ENCODE data around the gene LRRC45. TPM values are rescaled to one million over a fixed set of nuclear protein-coding genes. Genes with fewer than 3 reads are reported as not detected.

The LRRC45 gene
- total RNA-seq = 15.2 and 15.8 TPM in 2 replicates

DNA sequence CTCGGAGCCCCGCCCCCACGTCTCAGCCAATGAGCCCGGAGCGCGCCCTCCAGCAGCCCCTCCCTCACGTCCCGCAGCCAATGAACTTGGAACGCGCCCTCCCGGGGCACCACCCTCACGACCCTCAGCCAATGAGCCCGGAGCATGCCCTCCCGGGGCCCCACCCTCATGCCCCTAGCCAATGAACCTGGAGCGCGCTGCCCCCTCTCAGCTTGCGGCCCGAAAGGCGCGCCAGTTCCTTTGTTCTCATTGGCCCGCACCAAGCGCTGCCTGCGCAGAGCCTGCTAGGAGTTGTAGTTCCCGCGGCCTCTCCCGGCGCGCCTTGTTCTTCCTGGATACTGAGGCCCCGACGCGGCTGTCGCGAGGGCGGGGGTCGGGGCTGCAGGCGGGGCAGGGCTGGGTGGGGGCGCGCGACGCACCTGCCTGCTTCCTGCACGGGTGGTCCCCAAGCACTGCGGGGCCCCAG, at the start of gene LRRC45:
Gene LRRC45, plus strand, starts transcription at position 325 of the 466 bp plus-strand sequence. CDS start 339 bp downstream, outside the sequence.
- DNase-seq (ENCODE audit: low read depth) = peak; percentile 95

DNA sequence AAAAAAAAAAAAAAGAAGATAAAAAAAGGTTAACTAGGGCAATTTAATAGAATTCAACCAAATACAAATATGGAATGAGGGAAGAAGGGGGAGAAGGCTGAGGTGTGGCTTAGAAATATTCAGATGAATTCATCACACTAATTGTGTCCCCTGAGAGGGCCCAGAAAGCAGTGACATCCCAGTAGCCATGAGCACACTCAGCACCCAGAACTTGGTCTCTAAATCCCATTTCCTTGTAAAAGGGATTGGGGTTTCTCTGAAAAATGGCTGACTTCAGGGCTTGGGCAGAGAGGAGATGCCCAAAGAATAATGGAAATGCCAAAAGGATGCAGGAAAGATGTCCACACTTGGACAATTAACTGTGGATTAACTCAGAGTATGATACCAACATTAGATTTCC, 49.7 kb upstream of the LRRC45 start:
- DNase-seq (ENCODE audit: low read depth) = no peak

DNA sequence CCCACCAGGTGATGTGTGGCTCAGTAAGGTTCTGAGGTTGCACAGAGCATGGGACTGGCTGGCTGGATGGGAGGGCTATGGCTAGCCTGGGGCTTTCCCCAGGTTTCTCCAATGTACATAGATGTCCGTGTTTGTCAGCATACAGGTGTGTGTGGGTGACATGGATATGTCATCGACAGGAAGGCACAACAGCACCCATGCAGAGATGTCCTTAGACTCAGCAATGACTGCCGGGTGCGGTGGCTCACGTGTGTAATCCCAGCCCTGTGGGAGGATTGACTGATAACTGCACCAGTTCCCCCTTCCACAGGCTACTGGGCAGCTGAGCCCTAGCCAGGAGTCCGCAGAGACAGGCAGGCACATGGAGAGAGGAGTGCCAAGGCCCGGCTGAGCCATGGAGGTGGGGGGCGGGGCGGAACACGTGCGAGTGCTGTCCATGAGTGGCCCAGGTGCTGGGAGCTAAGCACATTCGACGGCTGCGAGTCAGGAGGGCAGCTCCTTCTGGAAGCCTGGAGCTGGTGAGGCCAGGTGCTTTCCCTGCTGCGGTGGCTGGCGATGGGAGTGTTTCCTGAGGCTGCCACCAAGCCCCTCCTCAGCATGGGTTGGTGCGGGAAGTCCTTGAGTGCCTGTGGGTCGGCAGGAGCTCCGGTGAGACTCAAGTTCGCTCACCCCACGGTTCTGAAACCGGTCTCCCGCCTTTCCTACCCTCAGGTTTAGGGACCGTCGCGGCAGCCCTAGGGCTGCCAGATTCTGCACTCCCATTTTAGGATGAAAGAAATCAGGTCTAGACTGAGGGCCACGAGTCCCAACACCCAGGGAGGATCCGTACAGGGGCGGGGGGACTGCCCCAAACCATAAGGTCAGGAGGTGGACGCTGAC, 46.5 kb upstream of the LRRC45 start:
- DNase-seq (ENCODE audit: low read depth) = no peak

DNA sequence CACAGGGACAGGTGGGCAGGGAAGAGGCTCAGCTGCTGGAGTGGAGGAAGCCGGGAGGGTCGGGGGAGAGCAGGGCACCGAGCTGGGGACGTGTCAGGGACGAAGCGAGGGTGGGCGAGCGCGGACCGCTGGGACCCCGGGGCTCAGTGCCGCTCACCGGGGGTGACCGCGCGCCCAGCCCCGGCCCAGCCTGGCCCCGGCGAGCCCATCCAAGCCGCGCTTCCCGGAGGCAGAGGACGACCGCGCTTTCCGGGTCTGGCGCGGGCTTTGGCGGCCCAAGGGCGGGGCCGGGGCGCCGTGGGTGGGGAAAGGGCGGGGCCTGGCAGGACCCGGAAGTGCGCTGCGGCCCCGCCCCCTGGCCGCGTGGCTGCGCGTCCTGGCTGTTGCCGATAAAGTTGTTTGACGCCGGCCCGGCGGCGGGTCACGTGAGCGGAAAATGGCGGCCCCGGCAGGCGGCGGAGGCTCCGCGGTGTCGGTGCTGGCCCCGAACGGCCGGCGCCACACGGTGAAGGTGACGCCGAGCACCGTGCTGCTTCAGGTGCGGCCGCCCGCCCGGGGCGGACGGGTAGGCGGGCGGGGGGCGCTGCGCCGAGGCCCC, 45.8 kb upstream of the LRRC45 start, which contains the start of gene ASPSCR1:
Gene ASPSCR1, plus strand, starts transcription at position 419 of the 598 bp plus-strand sequence. Its CDS starts 18 bp downstream, at position 437.
- peak; percentile 60 for DNase-seq (ENCODE audit: low read depth)

DNA sequence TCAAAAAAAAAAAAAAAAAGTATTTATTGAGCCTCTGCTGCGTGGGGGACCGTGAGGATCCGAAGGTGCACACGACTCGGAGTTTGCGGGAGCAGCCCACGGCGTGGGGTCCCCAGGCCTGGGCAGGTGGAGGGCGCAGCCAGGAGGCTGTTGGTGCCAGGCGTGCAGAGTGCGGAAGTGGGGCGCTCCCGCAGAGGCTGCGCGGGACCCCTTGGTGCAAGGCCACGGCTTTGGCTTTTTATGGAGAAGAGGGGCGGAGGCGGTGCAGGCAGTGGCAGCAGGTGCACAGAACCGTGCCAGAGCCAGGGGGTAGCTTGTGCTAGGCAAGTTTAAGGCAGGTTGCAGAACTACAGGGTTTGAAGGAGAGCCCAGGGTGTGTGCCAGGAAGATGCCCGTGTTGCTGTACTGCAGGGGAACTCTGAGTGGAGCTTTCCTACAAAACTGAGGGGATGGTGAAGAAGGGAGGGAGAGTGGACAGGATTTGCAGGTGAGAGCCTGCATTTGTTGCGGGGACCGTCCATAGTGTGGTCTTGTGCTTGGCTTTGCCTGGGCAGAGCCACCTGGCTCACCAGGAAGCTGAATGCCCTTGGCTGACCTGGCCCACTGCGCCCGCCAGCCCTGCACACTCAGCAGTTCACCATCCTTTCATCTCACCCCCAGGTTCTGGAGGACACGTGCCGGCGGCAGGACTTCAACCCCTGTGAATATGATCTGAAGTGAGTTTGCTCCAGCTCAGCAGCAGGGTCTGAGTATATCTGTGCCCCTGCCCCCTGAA, 44.4 kb upstream of the LRRC45 start:
- DNase-seq (ENCODE audit: low read depth) = no peak

DNA sequence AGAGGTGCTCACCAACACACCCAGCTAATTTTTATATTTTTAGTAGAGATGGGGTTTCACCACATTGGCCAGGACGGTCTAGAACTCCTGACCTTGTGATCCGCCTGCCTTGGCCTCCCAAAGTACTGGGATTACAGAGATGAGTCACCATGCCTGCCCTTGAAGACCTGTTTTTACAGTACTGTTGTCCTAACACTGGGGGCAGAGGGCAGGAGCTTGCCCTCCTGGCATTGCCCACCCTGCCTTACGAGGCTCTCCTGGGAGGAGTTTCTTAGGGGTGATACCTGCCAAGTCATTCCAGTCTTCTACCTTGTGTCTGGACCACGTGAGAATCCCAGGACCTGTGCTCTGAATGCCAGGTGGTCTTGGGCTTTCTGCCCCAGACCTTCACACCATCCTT, 43.0 kb upstream of the LRRC45 start:
- no peak for DNase-seq (ENCODE audit: low read depth)

DNA sequence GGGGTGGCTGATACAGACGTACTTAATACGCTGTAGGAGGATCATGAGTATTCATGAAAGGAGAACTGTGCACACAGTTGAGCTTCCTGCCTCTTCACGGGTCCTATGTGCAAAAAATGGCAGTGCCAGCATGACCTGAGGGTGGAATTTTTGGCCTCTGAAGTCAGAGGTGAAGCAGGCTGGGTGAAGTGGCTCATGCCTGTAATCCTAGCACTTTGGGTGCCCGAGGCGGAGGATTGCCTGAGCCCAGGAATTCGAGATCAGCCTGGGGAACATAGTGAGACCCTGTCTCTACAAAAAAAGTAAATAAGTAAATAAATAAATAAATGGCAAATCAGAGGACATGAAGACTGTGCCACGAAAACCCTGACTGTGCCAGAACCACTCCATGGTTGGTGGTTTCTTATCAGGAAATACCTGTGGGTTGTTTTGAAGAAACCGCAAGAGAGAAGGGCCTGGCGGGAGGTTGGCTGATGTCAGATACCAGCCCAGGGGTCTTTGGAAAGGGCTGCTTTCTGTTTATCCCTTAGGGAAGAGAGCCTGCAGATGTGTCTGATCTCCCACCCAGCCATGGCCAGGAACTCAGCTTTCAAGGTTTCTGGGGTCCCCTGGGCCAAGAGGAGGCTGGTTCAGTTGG, 42.3 kb upstream of the LRRC45 start:
- DNase-seq (ENCODE audit: low read depth) = no peak

DNA sequence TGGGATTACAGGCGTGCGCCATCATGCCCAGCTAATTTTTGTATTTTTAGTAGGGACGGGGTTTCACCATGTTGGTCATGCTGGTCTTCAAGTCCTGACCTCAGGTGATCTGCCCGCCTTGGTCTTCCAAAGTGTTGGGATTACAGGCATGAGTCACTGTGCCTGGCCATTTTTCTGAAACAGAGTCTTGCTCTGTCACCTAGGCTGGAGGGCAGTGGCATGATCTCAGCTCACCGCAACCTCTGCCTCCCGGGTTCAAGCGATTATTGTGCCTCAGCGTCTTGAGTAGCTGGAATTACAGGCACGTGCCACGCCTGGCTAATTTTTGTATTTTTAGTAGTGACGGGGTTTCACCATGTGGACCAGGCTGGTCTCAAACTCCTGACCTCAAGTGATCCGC, 41.6 kb upstream of the LRRC45 start:
- DNase-seq (ENCODE audit: low read depth) = peak; percentile 22

DNA sequence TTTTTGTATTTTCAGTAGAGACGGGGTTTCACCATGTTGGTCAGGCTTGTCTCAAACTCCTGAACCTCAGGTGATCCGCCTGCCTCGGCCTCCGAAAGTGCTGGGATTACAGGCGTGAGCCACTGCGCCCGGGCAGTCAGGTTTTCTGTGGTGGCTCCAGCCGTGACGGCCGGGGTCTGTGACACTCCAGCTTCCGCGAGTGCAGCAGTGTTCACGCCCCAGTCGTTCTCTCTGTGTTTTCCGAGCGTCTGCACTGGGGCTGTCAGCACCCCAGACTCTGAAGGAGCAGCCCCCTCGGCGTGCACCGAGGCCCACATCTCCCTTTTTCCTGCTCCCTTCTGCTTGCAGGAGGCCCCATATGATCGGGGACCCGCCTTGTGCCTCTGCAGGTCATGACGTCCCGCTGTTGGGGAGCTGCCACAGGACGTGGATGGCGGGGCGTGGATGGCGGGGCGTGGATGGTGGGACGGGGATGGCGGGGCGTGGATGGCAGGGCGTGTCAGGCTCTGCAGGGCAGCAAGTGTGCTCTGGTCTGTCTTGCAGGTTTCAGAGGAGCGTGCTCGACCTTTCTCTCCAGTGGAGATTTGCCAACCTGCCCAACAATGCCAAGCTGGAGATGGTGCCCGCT, 40.0 kb upstream of the LRRC45 start:
- DNase-seq (ENCODE audit: low read depth) = no peak

DNA sequence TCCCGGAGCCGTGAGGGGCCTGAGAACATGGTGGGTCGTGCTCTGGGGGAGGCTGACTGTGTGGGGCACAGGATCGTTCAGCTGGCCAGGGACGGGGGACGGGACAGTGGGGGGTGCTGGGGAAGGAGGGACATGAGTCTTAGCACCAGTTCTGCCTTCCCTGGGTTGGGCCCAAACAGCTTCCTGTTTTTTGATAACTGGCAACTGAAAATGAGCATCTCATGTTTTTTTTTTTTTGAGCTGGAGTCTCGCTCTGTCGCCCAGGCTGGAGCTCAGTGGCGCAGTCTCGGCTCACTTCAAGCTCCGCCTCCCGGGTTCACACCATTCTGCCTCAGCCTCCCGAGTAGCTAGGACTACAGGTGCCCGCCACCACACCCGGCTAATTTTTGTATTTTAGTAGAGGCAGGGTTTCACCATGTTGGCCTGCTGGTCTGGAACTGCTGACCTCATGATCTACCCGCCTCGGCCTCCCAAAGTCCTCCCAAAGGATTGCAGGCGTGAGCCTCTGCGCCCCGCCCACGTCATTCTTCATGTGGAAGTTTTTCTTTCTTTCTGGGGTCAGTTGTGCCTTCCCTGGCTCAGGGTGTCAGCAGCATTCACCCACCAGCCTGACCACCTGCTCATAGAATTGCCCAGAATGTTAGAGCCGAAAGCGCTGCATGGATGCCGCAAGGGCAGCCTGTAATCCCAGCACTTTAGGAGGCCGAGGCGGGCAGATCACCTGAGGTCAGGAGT, 39.3 kb upstream of the LRRC45 start:
- DNase-seq (ENCODE audit: low read depth) = no peak

DNA sequence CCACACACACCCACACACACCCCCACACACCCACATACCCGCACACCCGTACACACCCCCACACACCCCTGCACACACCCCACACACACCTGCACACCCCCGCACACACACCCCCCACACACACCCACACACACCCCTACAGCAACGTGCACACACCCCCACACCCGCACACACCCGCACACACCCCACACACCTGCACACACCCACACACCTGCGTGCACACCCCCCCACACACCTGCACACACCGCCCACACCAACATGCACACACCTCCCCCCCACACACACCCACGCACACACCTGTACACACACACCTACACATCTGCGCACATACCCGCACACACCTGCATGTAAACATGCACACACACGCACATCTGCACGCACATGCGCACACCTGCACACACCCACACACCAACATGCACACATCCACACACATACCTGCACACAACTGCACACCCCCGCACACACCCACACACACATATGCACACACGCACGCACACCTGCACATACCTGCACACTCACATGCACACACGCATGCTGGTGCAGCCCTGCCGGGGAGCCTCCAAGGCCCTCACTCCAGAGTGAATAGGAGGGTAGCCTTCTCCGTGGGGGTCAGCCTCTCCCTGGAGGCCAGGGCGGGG, 38.2 kb upstream of the LRRC45 start:
- no peak for DNase-seq (ENCODE audit: low read depth)

DNA sequence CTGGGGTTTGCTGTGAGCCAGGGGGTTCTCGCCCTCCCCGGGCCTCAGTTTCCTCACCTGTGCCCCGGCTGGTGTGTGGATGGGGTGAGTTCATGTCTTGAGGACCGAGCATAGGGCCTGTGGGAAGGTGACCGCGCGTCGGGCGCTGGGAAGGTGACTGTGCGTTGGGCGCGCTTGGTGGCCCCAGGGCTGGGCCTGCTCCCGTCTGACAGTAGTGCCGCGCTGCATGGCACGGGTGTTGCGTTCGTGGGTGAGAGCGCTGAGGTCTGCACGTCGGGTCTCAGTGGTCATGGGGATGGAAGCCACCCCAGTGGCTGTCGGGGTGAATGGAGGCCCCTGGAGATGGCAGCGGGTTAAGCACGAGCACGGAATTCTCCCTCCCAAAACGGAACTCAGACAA, 36.5 kb upstream of the LRRC45 start:
- DNase-seq (ENCODE audit: low read depth) = no peak

DNA sequence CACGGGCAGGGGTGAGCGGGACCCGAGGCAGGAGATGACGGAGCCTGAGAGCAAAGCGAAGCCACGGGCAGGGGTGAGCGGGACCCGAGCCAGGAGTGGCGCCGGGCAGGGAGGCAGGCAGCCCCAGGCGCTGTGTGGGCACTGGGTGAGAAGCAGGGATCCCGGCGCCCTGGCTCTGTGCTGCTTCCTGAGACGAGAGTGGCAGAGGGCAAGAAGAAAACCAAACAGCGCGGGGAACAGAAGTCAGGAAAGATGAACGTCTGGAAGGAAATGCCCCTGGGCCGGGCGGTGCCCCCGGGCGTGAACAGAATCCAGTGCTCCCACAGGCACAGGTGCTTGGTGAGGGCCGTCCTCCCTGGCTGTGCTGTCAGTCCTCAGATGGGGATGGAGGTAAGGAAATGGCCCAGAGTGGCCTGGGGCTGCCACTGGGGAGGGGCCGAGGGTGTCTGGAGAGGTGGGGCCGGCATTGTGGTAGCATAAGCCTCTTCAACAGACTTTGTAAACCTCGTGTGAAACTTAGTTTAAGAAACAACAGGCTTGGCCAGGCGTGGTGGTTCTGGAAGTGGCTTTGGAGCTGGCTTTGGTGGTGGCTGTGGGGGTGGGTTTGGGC, 35.8 kb upstream of the LRRC45 start:
- no peak for DNase-seq (ENCODE audit: low read depth)

DNA sequence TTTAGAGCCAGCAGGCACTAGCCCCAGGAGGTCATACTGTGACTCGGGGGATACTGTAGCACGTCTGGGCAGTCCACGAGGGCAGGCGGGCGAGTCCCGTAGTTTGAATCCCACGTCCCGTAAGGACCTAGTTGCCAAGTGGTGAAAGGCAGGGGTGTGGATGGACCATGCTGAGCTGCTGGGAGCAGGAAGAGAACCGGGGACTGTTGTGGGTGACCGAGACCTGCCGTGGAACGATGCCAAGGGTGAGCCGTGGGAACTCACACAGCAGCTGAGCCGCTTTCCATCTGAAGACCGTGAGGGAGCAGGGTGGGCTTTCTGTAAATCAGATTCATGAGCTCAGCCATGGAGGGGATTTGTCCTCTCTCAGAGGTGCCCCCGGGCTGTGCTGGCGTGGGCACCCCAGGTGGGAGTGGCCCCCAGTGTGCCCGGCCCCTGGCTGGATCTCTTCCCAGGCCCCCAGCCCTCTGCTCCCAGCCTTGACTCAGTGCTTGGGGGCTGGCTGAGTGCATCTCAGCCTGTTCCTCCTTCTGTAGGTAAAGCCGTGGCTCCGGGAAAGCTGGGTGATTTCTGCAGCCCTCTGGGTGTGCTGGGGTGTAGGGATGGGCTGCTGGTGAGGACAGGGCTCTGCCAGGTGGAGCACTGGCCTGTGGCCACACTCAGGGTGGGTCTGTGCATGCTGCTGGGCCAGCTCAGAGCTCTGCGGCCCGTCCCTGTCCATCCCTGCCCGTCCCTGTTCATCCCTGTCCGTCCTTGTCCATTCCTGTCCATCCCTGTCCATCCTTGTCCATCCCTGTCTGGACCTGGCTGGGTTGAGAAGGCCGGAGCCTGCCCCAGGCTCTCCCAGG, 32.0 kb upstream of the LRRC45 start:
- no peak for DNase-seq (ENCODE audit: low read depth)

DNA sequence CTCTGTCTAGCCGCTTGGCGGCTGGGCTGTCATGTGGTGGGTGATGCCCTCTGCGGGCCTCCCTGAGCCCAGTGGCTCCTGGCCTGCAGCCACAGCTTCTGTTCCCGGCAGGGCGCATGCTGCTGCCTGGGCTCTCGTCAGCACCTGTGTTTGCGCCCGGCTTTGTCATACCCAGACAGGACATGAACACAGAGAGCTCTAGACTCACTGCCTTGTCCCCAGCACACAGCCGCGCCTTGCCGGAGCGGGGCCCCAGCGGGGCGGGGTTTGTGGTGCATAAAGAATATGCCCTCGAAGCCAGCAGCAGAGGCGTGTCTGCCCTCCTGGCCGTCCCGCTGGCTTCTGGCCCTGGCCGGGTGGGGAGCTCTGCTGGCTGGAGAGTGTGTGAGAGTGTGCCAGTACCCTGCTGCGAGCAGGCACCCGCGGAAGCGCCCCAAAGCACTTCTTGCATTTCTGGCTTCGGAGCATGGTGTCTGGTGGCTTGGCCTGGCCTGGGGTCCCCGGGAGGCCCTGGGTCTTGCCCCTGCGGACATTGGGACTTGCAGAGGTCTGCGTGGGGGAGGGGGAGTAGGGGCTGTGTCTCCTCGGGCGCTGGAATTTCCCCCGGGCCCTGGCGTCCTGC, 31.3 kb upstream of the LRRC45 start:
- DNase-seq (ENCODE audit: low read depth) = peak; percentile 80

DNA sequence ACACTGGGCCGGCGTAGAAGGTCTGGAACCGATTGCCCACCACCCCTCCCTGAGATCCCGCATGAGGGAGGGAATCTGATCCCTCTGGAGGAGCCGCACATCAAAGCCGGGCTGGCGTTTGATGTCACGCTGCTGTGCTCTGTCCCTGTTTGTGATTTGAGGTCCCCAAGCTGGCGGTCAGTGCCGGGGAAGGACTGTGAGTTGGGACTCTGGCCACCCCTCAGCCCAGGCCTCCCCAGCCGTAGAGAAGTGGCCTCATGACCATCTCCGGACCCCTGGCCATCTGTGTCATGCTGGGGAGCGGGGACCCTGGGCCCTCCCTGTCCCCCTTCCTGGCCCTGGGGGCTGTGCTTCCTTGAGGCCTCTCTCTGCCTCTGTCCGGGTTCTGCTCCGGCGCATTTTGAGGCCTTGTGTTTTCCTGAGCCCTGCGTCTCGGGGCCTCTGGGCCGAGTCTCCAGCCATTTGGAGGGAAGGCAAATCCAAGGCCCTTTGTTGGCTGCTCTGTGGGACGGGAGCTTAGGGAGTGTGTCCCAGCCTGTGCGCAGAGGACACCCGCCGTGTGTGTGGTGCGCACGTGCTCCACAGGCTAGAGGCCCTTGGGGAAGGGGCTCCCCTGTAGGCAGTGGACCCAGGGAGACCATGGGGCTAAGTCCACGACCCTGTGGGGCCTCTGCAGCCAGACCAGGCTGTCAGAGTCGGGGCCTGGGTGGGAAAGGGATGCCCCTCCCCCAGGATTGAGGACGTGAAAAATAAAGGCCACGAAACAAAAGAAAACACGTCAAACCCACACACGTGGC, 30.6 kb upstream of the LRRC45 start:
- no peak for DNase-seq (ENCODE audit: low read depth)
